Muscle of leg (tissue), 11 donors: Measurements from ENCODE around the gene SARNP. TPM values are rescaled to one million over a fixed set of nuclear protein-coding genes. Genes with fewer than 3 reads are reported as not detected.
A peak's percentile ranks its signal among the peaks of the same experiment; 100 is the strongest.

Experiments used
- DNase-seq: peaks from one replicate; pipeline ENCODE4 v3.0.0; 2013
- H3K27ac ChIP-seq: one replicate; pipeline ENCODE4 v1.5.1; 2013; ENCODE audit warnings: mild to moderate bottlenecking, low read length, control low read depth
- H3K27me3 ChIP-seq: one replicate; pipeline ENCODE4 v1.6.1; 2013; ENCODE audit warnings: low read length; ENCODE audit not compliant: control insufficient read depth, insufficient read depth
- H3K36me3 ChIP-seq: one replicate; pipeline ENCODE4 v1.6.1; 2013; ENCODE audit warnings: low read length; ENCODE audit not compliant: control insufficient read depth, insufficient read depth
- H3K4me1 ChIP-seq: one replicate; pipeline ENCODE4 v1.6.1; 2013; ENCODE audit warnings: low read length; ENCODE audit not compliant: control insufficient read depth, insufficient read depth
- H3K4me3 ChIP-seq: one replicate; pipeline ENCODE4 v1.5.1; 2013; ENCODE audit warnings: low read length, control low read depth
- H3K9me3 ChIP-seq: replicated peaks from 2 replicates; pipeline ENCODE4 v1.6.1; 2013; ENCODE audit warnings: low read depth, low read length; ENCODE audit not compliant: control insufficient read depth
- WGBS: methylation state at CpG from one replicate; pipeline ENCODE4 v1.1.5; 2013; ENCODE audit warnings: missing lambda C conversion rate; ENCODE audit not compliant: insufficient coverage; 5-methylcytosine and 5-hydroxymethylcytosine counted together
- polyA plus RNA-seq, 8 donors: library from polyadenylated mRNA; unstranded; fragments of 120-200 nt; gene quantifications; one replicate each; pipeline versions ENCODE4 v1.2.1 to v1.2.3, GENCODE V29; 2013; ENCODE audit warnings: inconsistent platforms in 1 of 8, low replicate concordance in 1 of 8; ENCODE audit not compliant: insufficient read length in 8 of 8, insufficient read depth in 1 of 8
- total RNA-seq: library from RNA; stranded (reverse); fragments of 120-200 nt; gene quantifications from one replicate; pipeline ENCODE4 v1.2.4, GENCODE V29; 2013

Gene SARNP
- total and polyA plus RNA-seq, 9 donors = 66.6 to 104 (median 81.6) TPM

GRCh38 chr12:55828357-55828756, 10.8 kb upstream of the SARNP start:
- H3K4me1 ChIP-seq = peaks cover 38% of the 10 kb centered on the region
- H3K27ac ChIP-seq = peak overlapping the region; percentile 86

GRCh38 chr12:55827806-55828205, 10.3 kb upstream of the SARNP start:
- Histone ChIP-seq H3K9me3 (no peaks in the 10 kb centered on the region), H3K4me1 (peaks cover 36% of the 10 kb centered on the region), H3K36me3 (peaks cover 17% of the 10 kb centered on the region), H3K4me3 (no peak overlapping the region), H3K27me3 (no peaks in the 10 kb centered on the region), H3K27ac (no peak overlapping the region)
- WGBS = 89% methylated on average over 10 of the region's 15 CpGs
- no peak for DNase-seq

More at GRCh38 chr12:55828357-55828756, 10.8 kb upstream of the SARNP start:
- Histone ChIP-seq H3K36me3 (peaks cover 14% of the 10 kb centered on the region), H3K4me3 (no peak overlapping the region), H3K27me3 (no peaks in the 10 kb centered on the region), H3K9me3 (no peaks in the 10 kb centered on the region)
- DNase-seq = no peak
- WGBS = 78% methylated on average over 4 of the region's 5 CpGs

DNA sequence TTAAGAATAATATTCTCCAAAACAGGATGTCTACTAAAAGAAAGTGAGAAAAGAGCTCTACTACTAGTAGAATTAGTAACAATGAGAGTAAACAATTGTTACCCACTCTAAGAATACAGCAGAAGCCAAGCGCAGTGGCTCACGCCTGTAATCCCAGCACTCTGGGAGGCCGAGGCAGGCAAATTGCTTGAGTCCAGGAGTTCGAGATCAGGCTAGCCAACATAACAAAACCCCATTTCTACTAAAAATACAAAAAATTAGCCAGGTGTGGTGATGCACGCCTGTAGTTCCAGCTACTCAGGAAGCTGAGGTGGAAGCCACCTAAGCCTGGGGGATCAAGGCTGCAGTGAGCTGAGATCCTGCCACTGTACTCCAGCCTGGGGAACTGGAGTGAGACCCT, 7.2 kb upstream of the SARNP start:
- no peak overlapping the region for H3K27ac ChIP-seq
- H3K36me3 ChIP-seq = peaks cover 44% of the 10 kb centered on the region
- H3K4me3 ChIP-seq = no peak overlapping the region
- no peak for DNase-seq
- H3K4me1 ChIP-seq = peaks cover 21% of the 10 kb centered on the region
- no peaks in the 10 kb centered on the region for H3K27me3 ChIP-seq
- WGBS = no CpG with 5 or more reads among the region's 5 CpGs
- no peaks in the 10 kb centered on the region for H3K9me3 ChIP-seq

DNA sequence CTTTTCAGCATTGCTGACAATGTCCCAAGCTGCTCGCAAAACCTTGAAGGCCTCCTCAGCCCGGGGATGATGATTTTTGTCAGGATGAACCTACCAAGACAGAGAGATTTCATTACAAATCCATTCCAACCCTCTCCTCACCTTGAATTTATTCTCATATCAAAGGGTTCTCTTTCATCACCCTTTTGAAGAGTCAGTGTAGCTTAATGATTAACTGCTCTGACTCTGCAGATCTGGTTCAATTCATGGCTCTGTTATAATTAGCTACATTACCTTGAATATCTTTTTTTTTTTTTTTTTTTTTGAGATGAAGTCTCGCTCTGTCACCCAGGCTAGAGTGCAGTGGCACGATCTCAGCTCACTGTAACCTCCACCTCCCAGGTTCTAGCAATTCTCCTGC, 5.9 kb upstream of the SARNP start:
- Histone ChIP-seq H3K9me3 (no peaks in the 10 kb centered on the region), H3K36me3 (peaks cover 51% of the 10 kb centered on the region), H3K4me3 (no peak overlapping the region), H3K27me3 (no peaks in the 10 kb centered on the region), H3K4me1 (peaks cover 19% of the 10 kb centered on the region), H3K27ac (no peak overlapping the region)
- DNase-seq = no peak
- no CpG with 5 or more reads among the region's 4 CpGs for WGBS

DNA sequence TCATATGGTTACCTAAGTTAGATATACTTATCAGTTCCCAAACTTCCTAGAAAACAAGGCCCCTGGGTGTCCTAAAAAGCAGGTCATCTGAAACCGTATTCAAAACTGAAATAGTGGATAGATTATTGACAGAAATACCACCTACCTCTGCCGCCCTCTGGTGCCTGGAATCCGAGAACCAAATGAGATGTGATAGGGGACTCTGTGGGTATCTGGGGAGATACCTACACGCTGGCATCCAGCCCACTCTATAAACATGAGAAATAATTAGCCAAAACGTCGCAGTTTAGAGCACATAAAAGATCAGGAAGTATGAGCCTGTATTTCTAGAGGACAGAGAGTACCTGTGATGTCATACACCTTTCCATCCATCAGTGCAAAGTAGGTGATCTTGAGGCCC, 4.7 kb upstream of the SARNP start:
- Histone ChIP-seq H3K9me3 (no peaks in the 10 kb centered on the region), H3K27ac (no peak overlapping the region), H3K27me3 (no peaks in the 10 kb centered on the region), H3K36me3 (peaks cover 46% of the 10 kb centered on the region), H3K4me1 (peaks cover 14% of the 10 kb centered on the region), H3K4me3 (no peak overlapping the region)
- no CpG with 5 or more reads among the region's 6 CpGs for WGBS
- no peak for DNase-seq

GRCh38 chr12:55820679-55821078, 3.2 kb upstream of the SARNP start:
- no CpG with 5 or more reads among the region's 1 CpG for WGBS
- Histone ChIP-seq H3K4me3 (no peak overlapping the region), H3K27ac (no peak overlapping the region), H3K27me3 (no peaks in the 10 kb centered on the region), H3K9me3 (no peaks in the 10 kb centered on the region), H3K4me1 (peaks cover 11% of the 10 kb centered on the region), H3K36me3 (peaks cover 43% of the 10 kb centered on the region)
- DNase-seq = no peak

DNA sequence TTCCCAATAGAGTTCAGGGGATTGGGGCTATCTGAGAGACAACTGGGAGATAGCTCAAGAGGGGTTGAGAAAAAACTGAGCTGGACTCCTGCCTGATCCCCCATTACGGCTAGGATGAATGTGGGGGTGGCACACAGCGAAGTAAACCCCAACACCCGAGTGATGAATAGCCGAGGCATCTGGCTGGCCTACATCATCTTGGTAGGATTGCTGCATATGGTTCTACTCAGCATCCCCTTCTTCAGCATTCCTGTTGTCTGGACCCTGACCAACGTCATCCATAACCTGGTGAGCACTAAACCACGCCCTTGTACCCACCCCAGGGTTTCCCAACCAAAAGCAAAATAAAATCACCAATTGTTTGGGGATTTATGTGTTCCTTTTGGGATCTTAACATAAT, 1.4 kb upstream of the SARNP start:
- H3K4me1 ChIP-seq = peaks cover 11% of the 10 kb centered on the region
- 74% methylated on average over 4 of the region's 6 CpGs for WGBS
- H3K27me3 ChIP-seq = no peaks in the 10 kb centered on the region
- H3K36me3 ChIP-seq = peaks cover 43% of the 10 kb centered on the region
- H3K9me3 ChIP-seq = no peaks in the 10 kb centered on the region
- DNase-seq = no peak
- no peak overlapping the region for H3K27ac ChIP-seq
- H3K4me3 ChIP-seq = no peak overlapping the region

- WGBS = 0% methylated on average over 9 of the region's 17 CpGs
- peak overlapping the region; percentile 47 for H3K27ac ChIP-seq
- no peak for DNase-seq
- H3K4me3 ChIP-seq = peak overlapping the region; percentile 76
- H3K9me3 ChIP-seq = no peaks in the 10 kb centered on the region
- no peaks in the 10 kb centered on the region for H3K27me3 ChIP-seq
- peaks cover 44% of the 10 kb centered on the region for H3K36me3 ChIP-seq
- peaks cover 11% of the 10 kb centered on the region for H3K4me1 ChIP-seq
Observed at GRCh38 chr12:55818140-55818728, 710 bp upstream of the SARNP start.

DNA sequence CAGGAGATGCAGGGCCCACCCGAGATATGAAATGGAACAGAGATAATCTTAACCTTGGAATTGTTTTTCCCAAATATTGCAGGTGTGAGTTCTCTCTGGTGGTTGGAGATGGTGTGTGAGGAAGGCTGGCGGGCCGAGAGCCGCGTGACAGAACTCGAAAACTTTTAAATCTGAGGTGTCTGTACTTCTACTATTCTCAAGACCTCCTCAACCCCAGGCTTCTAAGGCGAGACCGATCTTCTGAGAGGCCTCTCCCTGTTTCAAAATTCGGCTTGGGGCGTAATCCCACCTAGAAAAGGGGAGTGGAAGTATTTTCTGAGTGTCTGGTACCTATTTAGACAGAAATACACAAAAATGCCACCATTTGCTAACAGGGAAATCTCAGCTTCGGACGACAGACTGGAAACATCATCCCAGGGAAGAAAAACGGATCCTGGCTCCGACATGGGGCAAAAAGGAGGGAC, 611 bp downstream of the SARNP start:
- Histone ChIP-seq H3K27ac (peak overlapping the region; percentile 94), H3K9me3 (no peaks in the 10 kb centered on the region), H3K4me1 (peaks cover 11% of the 10 kb centered on the region), H3K4me3 (peak overlapping the region; percentile 91), H3K36me3 (peaks cover 36% of the 10 kb centered on the region), H3K27me3 (no peaks in the 10 kb centered on the region)
- 0% methylated on average over 4 of the region's 14 CpGs for WGBS
- DNase-seq = peak; percentile 64

GRCh38 chr12:55815473-55815872, 2.1 kb downstream of the SARNP start:
- WGBS = 87% methylated on average over 3 of the region's 12 CpGs

DNA sequence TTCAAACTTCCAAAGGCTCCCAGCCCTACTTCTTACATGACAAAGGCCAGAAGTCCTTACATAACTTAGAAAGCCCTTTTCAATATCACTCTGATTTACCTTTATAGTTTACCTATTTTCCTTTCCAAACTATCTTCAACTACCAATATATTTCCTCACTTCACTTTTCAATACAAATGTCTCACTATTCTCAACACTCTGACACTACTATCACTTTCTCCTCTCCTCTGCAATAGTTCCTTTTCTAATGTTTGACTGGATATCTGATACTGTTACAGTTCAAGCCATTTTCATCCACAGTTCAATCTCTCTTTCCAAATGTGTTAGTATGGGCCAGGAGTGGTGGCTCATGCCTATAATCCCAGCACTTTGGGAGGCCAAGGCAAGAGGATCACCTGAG, 3.3 kb downstream of the SARNP start:
- H3K36me3 ChIP-seq = peaks cover 18% of the 10 kb centered on the region
- no peaks in the 10 kb centered on the region for H3K27me3 ChIP-seq
- H3K9me3 ChIP-seq = no peaks in the 10 kb centered on the region
- no peak for DNase-seq
- no peak overlapping the region for H3K4me3 ChIP-seq
- peaks cover 11% of the 10 kb centered on the region for H3K4me1 ChIP-seq
- no peak overlapping the region for H3K27ac ChIP-seq

More at GRCh38 chr12:55815473-55815872, 2.1 kb downstream of the SARNP start:
- Histone ChIP-seq H3K36me3 (peaks cover 23% of the 10 kb centered on the region), H3K27me3 (no peaks in the 10 kb centered on the region), H3K27ac (no peak overlapping the region), H3K9me3 (no peaks in the 10 kb centered on the region), H3K4me1 (peaks cover 11% of the 10 kb centered on the region), H3K4me3 (no peak overlapping the region)
- no peak for DNase-seq
